Activated CD4-positive, CD25-positive, alpha-beta regulatory T cell treated with anti-CD3 and anti-CD28 coated beads, Interleukin-2, amount 50 U/mL, for 24 hours (primary cell): Measurements from ENCODE around the gene VIL1.

ENCODE experiments used
- ATAC-seq, 2 donors: fragments of 150-1000 bp; cut with Tn5 transposase; one replicate each; pipeline ENCODE4 v1.10.0; 2021; ENCODE audit warnings: mild to moderate bottlenecking in 1 of 2, moderate library complexity in 1 of 2

The VIL1 gene

DNA sequence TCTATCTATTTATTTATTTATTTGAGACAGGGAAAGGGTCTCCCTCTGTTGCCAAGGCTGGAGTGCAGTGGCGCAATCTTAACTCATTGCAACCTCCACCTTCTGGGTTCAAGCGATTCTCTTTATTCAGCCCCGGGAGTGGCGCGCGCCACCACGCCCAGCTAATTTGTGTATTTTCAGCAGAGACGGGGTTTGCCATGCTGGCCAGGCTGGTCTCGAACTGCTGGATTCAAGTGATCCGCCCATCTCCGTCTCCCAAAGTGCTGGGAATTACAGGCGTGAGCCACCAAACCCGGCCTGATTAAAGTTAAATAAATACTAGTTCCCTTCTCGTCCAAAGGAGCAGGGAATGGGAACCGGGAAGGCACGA is 23.5 kb upstream of the VIL1 start:
- no peak for ATAC-seq

- ATAC-seq = peak; percentile 63 to 67
Measured at GRCh38 chr2:218395826-218396687, 22.9 kb upstream of the VIL1 start.

- no peak for ATAC-seq
Measured at GRCh38 chr2:218396688-218397462, 22.0 kb upstream of the VIL1 start.

DNA sequence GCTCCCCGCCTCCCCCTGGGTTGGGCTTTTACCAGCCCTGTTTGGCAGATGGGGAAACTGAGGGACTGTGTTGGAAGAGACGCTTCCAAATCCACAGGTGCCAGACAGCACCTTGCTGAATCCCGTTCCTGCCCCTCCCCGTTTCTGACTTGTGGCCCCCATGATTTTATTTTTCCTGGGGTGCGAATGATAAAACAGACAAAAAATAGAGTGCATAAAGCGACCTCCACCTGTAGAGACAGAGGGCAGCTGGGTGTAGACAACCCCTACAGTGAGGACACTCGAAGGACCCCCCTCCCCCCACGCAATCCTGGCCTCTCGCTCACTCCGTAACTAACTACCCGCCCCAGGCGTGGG is 21.5 kb upstream of the VIL1 start:
- ATAC-seq = no peak

DNA sequence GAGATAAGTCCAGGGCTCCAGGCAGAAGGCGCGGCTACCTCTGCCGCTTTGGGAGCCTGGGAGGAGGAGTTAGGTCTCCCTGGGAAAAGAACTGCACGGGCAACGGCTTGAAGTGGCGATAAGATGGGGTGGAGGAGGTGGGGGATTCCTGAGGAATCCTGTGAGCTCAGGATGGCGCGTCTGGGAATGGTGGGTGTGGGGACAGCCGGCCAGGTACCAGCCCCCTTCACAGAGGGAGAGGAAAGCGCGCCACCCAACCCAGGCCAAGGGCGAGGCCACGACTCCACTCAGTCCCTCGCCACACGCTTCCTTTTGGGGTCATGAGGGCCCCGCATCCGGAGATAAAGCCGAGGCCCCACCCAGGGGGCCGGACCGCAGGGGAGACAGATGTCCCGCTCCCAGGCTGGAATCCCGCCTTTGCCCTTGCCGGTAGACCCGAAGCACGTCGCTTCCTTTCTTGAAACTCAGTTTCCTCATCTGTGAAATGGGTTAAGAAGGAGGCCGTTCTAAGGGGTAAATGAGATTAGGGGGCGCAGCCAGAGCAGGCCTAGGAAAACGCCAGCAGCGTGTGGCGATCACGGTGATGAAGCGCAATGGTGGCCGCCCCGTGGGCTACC is 21.0 kb upstream of the VIL1 start:
- no peak for ATAC-seq

DNA sequence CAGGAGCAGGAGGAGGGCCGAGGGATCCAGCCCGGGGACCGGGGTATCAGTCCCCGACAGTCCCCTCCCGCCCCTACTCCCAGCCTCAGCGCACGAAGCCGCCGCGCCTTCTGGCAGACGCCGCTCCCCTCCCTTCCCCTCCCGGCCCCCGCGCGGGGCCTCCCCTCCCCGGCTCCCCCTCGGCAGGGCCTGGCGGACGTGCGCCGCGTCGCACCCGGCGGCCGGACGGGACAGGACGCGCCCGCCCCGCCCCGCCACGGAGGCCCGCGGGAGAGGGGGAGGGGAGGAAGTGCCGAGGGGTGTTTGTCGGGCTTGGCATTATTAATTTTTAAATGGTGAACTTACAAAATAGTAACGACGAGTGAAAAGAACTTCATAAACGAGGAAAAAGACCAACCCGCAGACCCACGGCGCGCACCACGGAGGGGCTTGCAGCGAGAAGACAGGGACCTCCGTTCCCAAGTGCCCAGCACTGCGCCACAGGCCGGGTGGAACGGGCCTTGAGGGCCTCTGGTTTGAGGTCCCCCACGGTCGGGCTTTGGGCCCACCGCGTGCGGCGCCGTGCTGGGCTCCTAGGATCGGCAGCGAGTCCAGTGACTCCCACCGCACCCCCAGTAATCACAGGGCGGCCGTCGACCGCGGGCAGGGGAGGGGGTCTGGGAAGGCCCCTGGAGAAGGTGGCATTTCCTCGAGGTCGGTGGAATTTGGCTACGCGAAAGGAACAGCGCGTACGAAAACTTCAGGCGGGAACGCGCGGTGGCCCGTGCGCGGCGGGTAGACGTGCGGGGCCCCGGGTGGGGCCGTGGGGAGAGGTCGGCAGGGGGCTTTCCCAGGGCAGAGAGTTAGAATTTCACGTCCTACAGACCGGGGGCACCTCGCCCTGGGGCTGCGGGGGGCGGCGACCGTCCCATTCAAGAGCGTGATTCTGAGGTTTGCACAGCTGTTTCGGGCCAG is 20.2 kb upstream of the VIL1 start:
- ATAC-seq = peak; percentile 3 to 10

GRCh38 chr2:218399391-218400166 is 19.3 kb upstream of the VIL1 start, which contains the start of gene CTDSP1:
Gene CTDSP1 (plus strand): TSS chr2:218399868. CDS start chr2:218400091, 223 bp downstream.
- ATAC-seq = peak; percentile 45 to 57

GRCh38 chr2:218400167-218400929 is 18.6 kb upstream of the VIL1 start:
- ATAC-seq = peak in 1 of 2 donors; percentile 2

GRCh38 chr2:218400930-218401881 is 17.7 kb upstream of the VIL1 start:
- no peak for ATAC-seq

DNA sequence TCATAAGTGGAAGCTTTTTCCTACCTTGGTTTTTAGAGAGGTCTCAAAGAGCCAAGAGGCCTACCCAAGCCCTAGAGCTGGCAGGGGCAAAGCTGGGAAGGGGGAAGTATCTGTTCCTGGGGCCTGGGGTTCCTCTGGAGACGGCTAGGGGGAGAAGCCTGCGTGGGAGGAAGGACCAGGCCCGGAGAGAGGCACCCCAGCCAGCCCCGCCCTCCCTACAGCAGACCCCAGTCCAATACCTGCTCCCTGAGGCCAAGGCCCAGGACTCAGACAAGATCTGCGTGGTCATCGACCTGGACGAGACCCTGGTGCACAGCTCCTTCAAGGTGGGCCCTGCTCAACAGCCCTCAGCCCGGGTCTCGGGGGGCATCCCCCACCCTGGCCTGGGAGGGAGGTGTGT is 17.0 kb upstream of the VIL1 start:
- ATAC-seq = no peak

DNA sequence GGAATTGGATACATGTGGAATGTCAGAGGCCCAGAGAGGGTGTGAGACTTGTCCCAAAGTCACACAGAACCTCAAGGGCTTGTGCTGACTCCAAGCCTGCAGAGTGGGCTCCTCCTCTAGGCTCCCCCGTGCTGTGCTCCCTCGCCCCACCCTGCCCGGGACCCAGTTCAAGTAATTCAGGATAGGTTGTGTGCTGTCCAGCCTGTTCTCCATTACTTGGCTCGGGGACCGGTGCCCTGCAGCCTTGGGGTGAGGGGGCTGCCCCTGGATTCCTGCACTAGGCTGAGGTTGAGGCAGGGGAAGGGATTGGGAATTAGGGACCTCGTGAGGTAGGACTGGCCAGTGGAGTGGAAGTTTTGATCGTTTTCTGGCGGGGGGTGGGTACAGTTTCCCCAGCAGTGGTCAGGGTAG is 16.4 kb upstream of the VIL1 start:
- no peak for ATAC-seq

DNA sequence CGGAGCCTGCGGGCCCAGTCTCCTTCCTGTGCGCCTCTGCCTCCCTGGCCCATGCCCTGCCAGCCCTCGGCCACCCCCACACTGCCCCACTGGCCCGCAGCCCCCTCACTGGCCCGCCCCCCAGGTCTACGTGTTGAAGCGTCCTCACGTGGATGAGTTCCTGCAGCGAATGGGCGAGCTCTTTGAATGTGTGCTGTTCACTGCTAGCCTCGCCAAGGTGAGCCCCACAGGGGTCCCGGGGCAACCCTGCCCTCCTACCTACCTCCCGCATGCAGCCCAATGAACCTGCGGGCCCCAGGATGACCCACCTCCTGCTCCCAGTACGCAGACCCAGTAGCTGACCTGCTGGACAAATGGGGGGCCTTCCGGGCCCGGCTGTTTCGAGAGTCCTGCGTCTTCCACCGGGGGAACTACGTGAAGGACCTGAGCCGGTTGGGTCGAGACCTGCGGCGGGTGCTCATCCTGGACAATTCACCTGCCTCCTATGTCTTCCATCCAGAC is 16.0 kb upstream of the VIL1 start:
- no peak for ATAC-seq

- ATAC-seq = no peak
Measured at GRCh38 chr2:218403810-218404209, 15.1 kb upstream of the VIL1 start.

GRCh38 chr2:218404351-218405085 is 14.4 kb upstream of the VIL1 start:
- no peak for ATAC-seq

- no peak for ATAC-seq
Measured at GRCh38 chr2:218405086-218405745, 13.7 kb upstream of the VIL1 start.

DNA sequence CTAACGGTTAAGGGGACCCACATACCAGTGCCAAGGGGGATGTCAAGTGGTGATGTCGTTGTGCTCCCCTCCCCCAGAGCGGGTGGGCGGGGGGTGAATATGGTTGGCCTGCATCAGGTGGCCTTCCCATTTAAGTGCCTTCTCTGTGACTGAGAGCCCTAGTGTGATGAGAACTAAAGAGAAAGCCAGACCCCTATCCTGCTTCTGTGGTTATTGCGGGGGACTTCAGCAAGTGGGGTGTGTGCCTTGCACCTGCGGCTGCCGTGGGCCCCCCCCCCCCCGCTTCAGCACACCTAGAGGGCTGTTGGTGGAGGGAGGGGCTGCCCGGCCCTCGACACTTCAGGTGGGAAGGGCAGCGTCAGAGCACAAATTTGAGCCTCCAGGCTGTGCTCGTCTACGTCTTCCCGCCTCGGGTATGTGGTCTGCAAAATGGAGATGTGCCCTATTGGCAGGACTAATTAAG is 13.1 kb upstream of the VIL1 start:
- ATAC-seq = peak in 1 of 2 donors; percentile 1

GRCh38 chr2:218406209-218406948 is 12.5 kb upstream of the VIL1 start:
- peak; percentile 80 to 84 for ATAC-seq
